Stimulated activated CD8-positive, alpha-beta memory T cell treated with anti-CD3 and anti-CD28 coated beads, Interleukin-2, amount 100 ng/mL, for 1 hour (primary cell): Measurements from ENCODE around the gene GRIN2D.
A peak's percentile ranks its signal among the peaks of the same experiment; 100 is the strongest.
"Not testable (repeated sequence)": the region's sequence is repeated elsewhere in the genome, so short reads cannot be mapped to it uniquely, and the experiment has no call there.

Experiments used
- DNase-seq, 2 donors: peaks; one replicate each; pipeline ENCODE4 v3.0.0-alpha.2; 2020; ENCODE audit warnings: low read depth in 2 of 2

GRIN2D gene

DNA sequence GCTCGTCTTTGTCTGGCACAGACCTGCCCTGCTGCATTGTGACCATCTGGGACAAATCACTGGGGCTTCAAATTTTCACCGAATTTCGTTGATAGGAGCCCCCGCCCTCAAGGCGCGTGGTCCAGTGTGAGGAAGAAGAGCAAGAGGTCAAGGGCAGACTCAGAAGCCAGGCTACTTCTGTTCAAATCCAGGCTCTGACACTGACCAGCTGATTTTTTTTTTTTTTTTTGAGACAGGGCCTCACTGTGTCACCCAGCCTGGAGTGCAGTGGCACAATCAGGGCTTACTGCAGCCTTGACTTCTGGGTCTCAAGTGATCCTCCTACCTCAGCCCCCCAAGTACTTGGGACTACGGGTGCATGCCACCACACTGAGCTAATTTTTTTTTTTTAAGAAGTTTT is 22.1 kb upstream of the GRIN2D start:
- DNase-seq = no peak

DNA sequence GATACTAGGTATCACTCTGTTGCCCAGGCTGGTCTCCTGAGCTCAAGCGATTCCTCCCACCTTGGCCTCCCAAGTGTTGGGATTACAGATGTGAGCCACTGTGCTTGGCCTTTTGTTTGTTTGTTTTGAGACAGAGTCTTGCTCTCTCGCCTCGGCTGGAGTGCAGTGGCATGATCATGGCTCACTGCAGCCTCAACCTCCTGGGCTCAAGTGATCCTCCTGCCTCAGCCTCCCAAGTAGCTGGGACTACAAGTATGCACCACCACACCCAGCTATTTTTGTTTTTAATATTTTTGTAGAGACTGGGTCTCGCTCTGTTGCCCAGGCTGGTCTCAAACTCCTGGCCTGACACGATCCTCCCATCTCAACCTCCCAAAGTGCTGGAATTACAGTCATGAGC is 21.7 kb upstream of the GRIN2D start:
- DNase-seq = not testable (repeated sequence)

DNA sequence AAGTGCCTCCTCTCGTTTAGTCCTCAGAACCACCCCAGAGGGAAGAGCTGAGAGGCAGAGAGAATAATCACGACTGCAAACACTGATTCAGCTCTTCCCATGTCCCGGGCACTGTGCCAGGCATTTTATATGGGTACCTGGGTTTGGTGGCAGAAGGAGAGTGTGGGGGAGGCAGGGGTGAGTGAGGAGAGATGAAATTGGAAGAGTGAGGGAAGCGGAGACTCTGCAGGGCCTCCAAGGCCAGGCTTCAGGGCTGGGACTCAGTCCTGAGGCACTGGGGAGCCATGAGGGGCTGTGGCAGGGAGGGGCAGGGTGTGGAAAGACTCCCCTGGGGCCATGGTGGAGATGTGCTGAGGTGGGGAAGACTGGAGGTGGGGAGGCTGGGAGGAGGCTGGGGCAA is 20.6 kb upstream of the GRIN2D start:
- no peak for DNase-seq

DNA sequence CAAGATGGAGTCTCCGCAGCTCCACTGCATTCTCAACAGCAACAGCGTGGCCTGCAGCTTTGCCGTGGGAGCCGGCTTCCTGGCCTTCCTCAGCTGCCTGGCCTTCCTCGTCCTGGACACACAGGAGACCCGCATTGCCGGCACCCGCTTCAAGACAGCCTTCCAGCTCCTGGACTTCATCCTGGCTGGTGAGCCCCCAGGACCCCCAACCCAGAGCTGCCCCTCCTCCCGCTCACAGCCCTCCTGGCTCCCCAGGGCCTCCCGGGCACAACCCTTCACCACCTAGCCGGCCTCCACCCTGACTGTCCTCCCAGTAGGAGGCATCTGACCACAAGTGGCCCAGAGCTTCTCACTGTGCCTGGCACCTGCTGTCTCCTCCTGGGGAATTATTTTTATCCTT is 19.9 kb upstream of the GRIN2D start:
- DNase-seq = no peak

DNA sequence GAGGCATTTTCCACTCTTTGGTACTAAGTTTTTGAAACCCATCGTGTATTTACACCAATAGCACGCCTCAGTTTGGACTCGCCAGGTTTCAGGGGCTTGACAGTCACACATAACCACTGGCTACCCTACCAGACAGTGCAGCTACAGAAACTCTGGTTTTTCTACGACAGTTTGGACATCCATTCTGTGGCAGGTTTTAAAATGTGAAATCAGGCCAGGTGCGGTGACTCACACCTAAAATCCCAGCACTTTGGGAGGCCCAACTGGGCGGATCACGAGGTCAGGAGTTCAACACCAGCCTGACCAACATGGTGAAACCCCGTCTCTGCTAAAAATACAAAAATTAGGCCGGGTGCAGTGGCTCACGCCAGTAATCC is 15.3 kb upstream of the GRIN2D start:
- DNase-seq = no peak

DNA sequence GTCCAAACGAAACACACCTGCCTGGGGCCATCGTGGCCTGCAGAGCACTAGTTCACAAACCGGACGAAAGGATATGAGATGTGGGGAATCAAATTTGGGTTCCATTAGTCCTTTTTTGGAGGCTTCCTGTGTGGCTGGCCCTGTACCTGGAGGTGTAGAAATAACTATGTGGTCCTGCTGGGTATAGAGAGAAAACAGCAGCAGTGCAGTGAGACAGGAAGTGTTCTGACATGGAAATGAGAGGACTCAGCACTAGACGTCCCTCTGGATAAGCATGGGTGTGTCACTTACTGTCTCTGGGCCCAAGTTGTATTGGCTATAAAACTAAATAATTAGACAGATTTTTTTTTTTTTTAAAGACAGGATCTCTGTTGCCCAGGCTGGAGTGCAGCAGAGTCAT is 14.4 kb upstream of the GRIN2D start:
- no peak for DNase-seq

DNA sequence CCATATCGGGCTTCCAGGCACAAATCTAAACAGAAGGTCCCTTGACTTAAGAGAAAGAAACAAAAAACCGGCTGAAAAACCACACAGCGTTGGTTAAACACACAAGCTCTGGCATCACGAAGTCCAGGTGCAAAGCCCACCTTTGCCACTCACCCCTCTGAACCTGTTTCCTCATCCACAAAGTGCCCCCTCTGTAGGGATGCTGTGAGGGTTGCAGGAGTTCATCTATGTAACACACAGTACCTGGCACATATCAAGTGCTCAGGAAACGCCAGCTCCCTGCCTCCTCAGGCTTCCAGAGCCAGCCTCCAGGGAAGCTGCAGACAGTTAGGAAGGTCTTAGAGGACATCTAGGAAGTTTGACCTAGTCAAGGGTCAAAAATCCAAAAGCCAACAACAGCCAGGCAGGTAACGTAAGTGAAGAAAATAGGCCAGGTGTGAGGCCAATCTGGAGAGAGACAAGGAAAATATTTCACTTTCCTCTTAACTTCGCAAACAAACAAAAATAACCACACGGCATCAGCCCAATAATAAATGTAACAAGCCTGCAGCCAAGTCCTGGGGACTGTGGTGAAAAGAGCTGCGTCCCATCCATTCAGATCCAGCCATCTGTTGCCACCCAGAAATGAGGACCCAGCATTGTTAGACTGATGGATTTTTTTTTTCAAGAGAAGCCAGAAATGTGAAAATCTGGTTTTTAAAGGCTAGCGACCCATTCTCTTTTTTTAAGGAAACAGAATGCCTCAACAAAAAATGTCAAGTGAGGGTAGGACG is 12.1 kb upstream of the GRIN2D start:
- no peak for DNase-seq

DNA sequence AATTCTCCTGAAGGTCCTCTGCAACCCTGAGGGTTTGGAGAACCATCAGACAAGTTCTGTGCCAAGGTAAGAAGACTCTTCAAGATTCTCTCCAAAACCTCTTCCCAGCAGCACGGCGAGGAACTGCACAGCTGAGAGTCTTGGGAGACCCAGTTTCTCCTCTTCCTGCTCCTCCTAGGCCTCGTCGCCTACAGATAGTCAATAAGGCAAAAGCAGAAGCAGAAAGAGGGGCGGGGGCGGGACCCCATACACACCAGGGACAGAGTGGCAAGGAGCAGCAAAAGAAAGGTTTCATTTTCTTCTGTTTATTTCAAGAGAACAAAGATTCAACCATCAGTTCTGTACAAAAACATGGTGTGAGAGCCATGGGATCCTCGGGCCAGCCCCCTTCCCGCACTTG is 11.2 kb upstream of the GRIN2D start:
- no peak for DNase-seq

DNA sequence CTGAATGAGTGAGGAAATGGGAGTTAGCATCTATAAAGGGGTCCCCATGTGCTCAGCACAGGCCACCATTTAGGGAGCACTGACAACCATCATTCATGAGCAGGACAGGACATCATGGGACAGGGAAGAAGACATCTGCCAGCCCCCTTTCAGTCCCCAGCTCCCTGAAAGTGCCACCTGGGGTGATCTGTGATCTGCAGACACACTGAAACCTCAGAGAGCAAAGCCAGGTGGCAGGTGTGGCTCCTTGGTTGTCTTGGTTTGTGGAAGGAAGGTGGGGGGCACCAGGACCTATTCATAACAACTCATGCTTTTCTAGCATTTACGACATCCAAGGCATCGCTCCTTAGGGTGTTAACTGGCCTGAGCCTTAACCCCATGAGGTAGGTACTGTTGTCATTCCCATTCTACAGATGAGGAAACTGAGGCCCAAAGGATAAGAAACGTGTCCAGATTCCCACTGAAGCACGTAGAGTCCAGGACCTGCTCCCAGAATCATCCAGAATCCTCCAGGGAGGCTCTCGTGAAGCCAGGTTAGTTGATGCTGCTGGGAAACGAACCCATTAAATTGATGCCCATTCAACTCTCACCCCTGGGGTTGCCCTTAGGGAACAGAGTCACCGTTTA is 7.9 kb upstream of the GRIN2D start:
- DNase-seq = no peak

DNA sequence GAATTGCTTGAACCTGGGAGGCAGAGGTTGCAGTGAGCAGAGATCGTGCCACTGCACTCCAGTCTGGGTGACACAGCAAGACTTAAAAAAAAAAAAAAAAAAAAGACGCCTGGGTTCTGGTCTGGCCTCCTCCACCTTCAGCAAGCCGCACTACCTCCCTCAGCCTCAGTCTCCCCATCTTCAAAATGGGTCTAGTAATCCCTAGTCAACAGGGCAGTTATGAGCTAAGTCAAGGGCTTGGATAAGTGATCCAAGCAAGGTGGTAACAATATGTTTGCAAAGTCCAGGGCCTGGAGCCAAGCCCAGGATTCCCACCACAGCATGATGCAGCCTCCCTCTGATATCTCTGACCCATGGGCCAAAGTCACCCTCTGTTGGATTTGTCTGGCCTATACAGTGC is 6.5 kb upstream of the GRIN2D start:
- DNase-seq = no peak

DNA sequence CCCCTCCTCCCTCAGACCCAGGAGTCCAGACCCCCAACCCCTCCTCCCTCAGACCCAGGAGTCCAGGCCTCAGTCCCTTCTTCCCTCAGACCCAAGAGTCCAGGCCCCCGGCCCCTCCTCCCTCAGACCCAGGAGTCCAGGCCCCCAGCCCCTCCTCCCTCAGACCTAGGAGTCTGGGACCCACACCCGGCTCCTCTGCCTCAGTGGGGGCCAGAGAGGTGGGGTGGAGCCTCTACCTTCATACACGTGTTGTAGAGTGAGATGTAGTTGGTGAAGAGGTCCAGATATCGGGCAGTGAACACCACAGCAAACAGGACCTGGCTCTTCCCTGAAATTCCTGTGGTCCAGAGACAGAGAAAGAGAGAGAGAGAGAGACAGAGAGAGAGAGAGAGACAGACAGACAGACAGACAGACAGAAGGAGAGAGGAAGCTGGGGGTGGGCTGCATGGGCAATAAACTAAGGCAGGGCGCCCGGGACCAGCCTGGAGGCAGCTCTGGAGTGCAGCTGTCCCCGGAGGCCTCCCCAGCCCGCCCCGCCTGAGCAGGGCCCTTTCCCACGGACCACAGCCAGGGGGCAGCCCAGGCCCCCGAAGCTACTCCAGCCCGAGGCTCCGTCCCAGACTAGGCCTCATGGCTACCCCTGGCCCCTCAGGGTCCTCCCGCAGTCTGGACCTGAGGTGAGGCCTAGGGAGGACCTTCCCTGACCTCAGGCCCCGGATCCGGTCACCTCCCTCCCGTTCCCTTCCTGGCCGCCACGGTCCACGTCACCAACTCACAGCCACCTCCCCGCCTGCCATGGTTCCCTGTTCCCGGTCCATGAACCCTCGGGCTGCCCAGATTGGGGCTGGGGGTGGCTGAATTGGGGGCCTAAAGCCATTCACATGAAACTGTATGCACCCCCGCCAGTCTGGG is 3.0 kb upstream of the GRIN2D start:
- peak in 1 of 2 donors; percentile 42 for DNase-seq

DNA sequence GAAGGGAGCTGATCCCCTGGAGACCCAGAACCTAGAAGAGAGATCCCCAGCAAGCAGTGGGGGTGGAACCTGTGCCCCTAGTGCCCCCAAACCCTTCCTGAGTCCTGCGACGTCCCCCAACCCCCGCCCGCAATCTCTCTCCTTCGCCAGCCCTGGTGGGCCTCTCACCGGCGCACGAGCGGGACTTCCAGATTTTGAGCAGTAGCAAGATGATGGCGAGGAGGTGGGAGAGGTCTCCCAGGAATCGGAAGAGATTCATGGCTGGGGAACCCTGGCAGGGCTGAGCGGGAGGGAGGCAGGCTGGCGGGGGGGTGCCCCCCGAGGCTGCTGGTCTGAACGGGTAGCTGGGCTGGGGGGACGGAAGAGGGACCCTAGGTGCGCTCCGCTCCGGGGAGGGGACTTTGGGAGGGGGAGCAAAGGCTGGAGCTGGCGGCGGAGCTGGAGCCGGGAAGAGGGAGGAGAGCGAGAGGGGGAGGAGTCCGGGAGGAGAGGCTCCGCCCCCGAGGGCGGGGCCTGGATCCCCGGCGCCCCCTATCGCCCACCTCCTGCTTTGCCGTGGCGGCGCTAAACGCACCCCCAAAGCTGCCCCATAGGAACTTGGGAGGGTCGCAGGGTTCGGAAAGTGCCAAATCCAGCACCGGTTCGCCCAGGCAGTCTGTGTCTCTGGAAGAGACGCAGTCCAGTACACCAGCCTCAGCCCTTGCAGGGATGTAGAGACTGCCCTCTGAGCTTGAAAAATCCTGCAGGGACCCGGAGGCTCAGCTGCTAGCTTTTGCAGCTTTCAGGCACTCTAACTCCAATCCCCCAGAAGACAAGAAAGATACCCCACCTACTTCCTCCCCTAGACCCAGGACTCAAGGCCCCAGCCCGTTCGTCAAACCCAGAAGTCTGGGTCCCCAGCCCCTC is 2.1 kb upstream of the GRIN2D start, which contains the start of gene KDELR1:
TSS of gene KDELR1 (minus strand) at position 452 of the 906 bp plus-strand sequence. CDS start at position 259, 193 bp downstream.
- DNase-seq = peak; percentile 55 to 58

DNA sequence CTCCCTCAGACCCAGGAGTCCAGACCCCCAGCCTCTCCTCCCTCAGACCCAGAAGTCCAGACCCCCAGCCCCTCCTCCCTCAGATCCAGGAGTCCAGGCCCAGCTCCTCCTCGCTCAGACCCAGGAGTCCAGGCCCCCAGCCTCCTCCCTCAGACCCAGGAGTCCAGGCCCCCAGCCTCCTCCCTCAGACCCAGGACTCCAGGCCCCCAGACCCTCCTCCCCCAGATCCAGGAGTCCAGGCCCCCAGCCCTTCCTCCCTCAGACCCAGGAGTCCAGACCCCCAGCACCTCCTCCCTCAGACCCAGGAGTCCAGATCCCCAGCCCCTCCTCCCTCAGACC is 1.5 kb upstream of the GRIN2D start:
- not testable (repeated sequence) for DNase-seq

DNA sequence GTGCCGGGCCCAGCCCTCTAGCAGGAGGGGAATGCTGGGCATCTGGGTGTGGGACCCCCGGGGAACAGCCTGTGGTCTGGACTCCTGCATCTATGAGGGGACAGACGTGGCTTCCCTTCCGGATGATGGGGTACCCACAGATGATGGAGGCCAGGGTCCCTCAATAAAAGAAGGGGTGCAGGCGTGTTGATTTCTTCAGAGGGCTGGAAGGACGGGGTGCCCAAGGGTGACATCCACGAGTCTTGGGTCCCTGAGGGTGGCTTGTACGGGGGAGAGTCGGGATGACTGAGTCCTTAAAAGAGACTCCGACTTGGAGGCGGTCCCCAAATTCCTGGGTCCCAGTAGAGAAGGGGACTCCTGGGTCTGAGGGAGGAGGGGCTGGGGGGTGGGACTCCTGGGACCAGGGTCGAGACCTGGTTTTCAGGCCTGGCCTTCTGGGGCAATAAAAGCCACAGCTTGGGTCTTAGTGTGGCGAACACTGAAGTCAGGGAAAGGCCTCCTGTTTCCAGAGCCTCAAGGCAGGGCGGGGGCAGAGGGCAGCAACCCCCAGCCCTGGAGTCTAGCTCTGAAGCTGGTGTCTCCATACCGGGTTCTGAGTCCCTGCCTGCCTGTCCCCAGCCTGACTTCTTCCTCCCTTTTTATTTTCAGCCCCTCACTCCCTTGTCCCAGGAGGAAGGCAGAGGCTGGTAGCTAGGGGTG is 459 bp upstream of the GRIN2D start:
- DNase-seq = no peak

DNA sequence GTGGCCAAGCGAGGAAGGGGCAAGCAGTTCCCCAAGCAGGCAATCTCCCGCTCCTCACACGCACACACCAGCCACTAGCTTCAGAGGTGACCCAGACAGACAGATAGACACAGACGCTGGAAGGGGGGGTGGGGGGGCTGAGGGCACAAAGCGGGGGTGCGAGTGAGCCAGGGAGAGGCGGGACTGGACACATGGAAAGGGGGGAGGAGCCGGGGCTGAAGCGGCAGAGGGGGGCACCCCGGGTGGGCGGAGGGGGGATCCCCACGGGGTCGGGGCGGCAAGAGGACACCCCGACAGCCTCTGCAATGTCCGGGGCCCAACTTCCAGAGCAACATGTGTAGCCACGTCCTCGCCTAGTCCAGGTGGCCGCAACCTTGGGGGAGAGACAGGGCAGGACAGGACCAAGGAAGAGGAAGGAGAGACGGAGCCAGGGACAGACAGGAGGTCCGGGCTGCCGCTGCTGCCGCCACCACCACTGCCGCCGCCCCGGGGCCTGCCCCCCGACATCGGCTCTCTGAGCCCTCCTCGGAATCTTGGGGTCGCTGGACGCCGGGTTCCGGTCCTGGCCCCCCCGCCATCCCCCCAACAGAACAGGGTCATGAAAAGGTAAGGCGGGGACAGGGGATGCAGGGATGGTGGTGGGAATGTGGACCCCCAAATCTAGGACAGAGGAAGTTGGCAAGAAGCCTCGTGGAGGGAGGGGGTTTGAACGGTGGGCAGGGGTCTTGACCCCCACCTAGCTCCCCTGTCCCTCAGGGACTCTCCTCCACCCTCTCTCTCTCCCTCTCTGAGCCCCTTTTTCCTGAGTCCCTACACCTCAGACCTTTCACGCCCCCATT is 1.1 kb downstream of the GRIN2D start:
- no peak for DNase-seq

DNA sequence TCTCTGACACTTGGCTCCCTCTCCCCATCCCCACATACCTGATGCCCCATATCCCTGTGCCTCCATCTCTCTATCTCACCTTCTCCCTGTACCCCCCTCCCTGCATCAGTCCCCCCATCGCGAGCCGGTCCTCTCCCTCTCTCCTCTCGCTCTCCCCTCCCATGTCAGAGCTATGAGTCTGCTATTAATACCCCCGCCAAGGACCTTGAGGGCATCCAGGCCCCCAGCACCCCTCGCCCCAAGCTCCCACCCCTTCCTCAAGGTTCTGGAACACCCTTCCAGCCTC is 1.6 kb downstream of the GRIN2D start:
- no peak for DNase-seq

DNA sequence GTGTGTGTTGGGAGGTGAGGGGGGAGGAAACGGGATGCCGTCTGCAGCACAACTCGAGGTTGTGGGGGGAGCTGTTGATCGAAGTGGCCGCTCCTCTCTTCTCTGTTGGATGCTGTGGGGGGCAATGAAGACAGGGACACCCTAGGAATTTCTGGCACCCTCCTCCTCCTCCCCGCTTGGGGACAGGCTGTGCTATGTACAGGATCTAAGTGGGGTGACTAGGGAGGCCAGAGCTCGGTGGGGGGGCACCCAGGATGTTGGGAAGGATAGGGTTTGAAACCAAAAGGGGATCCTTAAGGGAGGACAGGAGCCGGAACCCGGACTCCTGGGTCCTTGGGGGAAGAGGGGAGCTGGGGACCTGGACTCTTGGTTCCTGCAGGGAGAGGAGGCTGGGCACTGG is 2.0 kb downstream of the GRIN2D start:
- no peak for DNase-seq

DNA sequence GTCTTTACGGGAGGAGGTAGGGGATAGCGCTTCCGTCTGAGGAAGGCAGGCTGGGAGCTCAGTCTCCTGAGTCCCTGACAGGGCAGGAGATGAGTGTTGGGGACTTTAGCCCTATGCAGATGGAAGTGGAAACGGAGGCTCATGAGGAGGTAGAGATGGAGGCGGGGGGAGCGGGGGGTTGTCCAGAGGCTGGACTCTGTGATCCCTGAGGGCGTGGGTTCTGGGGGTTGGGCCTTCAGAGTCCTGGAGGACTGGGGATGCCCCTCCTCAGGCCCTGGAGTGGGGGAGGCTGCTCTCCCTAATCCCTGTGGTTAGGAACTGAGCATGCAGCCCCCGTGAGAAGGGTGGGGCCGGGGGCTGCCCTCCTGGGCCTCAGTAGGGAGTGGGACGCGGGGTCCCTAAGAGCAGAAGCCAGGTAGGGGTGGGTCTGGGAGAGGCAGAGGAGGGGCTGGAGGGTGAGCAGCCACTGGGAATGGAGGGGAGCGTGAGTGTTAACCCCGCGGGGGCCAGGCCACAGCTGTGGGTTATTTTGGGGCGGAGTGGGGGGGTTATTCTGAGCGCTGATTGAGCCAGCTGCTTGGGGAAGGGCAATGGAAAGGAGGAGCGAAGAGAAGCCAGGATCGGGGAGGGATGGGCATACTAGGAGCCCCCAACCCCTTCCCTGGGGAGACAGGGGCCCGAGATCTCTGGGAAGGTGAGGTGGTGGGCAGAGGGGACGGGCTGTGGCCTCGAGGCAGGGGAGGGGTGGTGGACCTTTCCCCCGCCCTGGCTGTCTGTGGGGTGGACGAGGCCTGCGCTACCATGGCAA is 2.8 kb downstream of the GRIN2D start:
- no peak for DNase-seq

DNA sequence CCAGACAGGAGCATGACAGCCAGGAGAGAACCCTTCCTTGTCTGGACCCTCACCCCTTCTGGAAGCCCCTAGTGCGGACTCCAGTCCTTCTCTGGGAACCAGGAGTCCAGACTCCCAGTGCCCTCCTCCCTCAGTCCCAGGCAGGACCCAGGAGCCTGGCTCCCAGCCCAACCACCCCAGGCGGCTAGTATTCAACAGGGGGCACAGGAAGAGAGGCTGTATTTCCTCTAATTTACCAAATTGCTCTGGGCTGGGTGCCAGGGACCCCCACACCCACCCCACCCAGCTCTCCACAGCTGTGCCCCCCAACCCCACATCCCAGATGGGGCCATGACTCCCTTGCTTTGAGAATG is 3.3 kb downstream of the GRIN2D start:
- no peak for DNase-seq
